GM19351 (cell line): ENCODE measurements around the gene PCBP3.
"Not testable (repeated sequence)": the region's sequence is repeated elsewhere in the genome, so short reads cannot be mapped to it uniquely, and the experiment has no call there.

ENCODE experiments used
- ATAC-seq: cut with Tn5 transposase; IDR thresholded peaks from one replicate; pipeline ENCODE4 v1.9.1; 2021; ENCODE audit warnings: mild to moderate bottlenecking, moderate library complexity; ENCODE audit not compliant: unreplicated experiment

The PCBP3 gene

GRCh38 chr21:45643021-45643980, at the start of gene PCBP3:
Gene PCBP3, plus strand, starts transcription at chr21:45643725. Its CDS starts 206,361 bp downstream, at chr21:45850086.
- peak; percentile 72 for ATAC-seq

GRCh38 chr21:45594721-45595489, 48.6 kb upstream of the PCBP3 start:
- no peak for ATAC-seq

DNA sequence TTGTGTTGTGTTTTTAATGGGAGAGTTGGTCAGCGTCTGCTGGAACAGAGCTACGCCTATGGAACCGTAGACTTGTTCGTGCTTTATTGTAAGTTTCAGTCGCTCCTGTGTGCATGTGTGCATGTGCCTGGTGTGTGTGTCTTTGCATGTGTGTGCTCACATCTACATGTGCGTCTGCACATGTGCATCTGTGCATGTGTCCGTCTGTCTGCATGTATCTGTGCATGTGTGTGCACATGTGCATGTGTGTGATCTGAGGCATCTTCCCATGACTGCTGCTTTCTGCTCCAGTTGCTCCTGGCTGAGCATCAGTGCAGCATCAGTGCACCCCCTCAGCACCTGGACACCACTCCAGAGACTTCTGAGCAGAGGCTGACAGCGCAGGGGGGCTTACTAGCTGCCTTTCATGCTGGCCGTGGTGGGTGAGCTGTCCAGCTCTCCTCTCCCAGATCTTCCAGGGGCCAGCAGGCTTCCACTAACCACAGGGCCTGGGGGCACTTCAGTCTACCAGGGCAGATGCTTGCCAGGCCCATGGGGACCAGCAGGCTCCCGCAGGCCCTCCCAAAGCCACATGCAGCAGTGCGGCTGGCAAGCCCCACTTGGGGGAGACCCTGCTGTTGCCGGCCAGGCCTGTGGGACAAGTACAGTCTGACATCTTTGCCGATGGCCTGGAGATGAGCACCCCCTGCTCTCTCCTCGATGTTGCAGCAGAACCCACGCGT, 47.8 kb upstream of the PCBP3 start:
- no peak for ATAC-seq

- ATAC-seq = no peak
Measured at GRCh38 chr21:45596704-45597318, 46.7 kb upstream of the PCBP3 start.

DNA sequence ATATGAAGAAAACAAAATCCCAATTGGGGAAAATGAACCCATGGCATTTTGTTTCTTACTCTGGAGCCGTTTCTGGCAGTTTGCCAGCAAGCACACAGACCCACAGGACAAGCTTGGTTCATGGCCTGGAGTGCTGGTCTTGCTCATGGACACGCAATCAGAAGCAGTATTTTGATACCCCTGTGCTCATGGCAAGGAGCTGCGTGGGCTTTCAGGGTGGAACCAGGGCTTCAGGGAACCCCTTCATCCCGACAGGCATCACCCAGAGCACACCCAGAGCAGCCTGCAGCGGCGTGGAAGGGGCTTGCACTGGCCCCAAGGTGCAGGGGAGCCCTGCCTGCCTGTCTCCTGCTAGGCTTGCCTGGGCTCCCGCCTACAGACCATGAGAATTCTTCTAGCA, 45.4 kb upstream of the PCBP3 start:
- ATAC-seq = no peak

- ATAC-seq = no peak
Measured at GRCh38 chr21:45598666-45599065, 44.9 kb upstream of the PCBP3 start.

DNA sequence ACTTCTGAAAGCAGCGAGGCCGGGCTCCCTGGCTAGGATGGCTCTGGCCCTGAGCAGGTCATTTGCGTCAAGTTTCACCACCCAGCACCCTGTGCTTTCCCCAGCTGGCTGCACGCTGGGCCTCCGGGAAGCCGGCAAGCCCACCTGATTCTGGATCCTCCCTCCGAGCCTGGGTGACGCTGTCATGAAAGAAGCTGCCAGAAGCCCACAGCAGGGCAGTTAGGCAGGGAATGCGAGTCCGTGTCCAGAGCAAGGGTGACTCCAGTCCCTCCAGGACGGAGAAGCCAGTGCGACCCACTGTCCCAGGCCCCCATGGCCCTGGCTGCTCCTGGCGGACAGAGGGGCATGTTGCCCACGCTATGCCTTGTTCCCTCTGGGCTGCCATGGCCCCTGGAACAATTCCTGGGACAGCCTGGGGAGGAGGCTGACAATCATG, 44.4 kb upstream of the PCBP3 start:
- ATAC-seq = no peak

DNA sequence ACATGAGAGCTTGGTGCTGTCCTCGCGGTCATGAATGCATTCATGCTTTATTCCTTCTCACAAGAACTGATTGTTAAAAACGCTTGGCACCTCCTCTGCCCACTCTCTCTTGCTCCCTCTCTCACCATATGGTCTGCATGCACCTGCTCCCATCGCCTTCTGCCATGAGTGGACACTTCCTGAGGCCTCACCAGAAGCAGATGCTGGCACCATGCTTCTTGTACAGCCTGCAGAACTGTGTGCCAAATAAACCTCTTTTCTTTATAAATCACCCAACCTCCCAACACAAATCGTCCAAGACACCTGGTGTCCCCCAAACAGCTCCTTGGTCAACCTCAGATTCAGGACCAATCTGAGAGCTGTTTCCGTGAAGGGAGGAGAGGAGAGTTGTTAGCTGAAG, 43.3 kb upstream of the PCBP3 start:
- no peak for ATAC-seq

- no peak for ATAC-seq
Measured at GRCh38 chr21:45601551-45601950, 42.0 kb upstream of the PCBP3 start.

DNA sequence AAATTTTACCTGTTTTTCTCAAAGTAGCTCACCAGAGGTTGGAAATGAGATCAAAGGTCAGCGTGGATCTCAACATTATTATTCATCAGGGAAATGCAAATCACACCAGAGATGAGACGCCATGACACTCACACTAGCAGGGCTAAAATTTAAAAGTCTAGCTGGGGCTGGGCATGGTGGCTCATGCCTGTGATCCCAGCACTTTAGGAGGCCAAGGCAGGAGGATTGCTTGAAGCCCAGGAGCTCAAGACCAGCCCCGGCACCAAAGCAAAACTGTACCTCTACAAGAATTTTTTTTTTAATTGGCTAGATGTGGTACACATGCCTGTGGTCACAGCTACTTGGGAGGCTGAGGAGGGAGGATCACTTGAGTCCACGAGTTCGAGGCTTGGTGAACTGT, 41.4 kb upstream of the PCBP3 start:
- ATAC-seq = no peak

DNA sequence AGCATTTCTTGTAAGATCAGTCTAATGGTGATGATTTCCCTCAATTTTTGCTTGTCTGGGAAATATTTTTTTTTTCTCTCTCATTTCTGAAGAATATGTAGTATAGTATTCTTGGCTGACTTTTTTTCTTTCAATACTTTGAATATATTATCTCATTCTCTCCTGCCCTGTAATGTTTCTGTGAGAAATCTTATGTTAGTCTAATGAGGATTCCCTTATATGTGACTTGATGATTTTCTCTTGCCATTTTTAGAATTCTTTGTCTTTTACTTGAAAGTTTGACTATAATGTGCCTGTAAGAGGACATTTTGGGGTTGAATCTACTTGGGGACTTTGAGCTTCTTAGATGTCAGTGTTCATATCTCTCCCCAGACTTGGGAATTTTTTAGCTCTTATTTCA, 40.0 kb upstream of the PCBP3 start:
- ATAC-seq = no peak

DNA sequence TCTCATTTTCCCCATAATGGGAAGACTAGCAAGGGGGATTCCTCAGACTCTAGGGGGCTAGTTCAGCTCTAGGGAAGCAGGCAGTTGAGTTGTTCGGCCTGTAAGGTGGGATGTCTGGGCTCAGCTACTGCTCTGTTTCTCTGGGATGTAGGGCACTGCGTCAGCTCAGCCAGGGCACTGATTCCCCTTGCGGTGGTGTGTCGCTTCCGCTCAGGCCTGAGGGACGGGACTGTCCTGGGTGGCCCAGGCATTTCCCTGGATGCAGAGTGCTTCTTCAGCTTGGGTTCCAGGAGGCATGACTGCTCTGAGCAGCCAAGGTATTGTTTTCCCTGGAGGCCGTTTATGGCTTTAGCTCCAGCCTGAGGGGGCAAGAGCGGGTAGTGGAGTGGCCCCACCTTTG, 38.8 kb upstream of the PCBP3 start:
- ATAC-seq = not testable (repeated sequence)

DNA sequence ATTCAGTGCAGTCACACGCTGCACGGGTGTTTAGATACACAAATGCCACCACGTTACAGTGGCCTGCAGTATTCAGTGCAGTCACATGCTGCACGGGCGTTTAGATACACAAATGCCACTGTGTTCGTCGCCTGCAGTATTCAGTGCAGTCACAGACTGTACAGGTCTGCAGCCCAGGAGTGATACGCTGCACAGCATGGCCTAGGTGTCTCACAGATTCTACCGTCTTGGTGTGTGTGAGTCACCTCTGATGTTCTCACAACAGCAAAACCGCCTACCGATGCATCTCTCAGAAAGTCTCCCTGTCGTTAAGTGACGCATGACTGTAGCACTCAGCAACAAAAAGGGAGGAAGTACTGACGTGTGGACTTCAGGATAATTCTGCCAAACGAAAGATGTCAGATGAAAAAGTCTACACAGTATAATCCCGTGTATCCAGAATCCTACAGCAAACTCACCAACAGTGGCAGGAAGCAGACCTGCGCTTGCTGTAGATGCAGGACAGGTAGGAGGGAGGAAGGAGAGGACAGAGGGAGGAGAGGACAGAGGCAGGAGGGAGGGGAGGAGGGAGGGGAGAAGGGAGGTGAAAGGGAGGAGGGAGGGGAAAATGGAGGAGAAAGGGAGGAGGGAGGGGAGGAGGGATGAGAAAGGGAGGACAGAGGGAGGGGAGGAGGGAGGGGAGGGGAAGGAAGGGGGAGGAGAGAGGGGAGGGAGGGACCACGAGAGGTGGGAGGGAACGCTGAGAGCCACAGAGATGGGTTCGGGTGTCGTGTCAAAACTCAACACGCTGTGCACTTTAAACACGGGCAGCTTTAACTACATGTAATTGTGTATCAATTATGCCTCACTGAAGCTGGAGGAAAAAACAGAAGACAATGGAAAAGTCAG, 36.3 kb upstream of the PCBP3 start:
- no peak for ATAC-seq

- no peak for ATAC-seq
Measured at GRCh38 chr21:45607909-45608295, 35.6 kb upstream of the PCBP3 start.

GRCh38 chr21:45608747-45609470, 34.6 kb upstream of the PCBP3 start:
- not testable (repeated sequence) for ATAC-seq

DNA sequence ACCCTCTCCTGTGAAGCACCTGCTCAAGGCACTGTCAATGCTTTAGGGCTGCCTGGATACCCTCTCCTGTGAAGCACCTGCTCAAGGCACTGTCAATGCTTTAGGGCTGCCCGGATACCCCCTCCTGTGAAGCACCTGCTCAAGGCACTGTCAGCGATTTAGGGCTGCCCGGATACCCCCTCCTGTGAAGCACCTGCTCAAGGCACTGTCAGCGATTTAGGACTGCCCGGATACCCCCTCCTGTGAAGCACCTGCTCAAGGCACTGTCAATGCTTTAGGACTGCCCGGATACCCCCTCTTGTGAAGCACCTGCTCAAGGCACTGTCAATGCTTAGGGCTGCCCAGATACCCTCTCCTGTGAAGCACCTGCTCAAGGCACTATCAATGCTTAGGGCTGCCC, 33.9 kb upstream of the PCBP3 start:
- ATAC-seq = not testable (repeated sequence)

GRCh38 chr21:45611296-45611695, 32.2 kb upstream of the PCBP3 start:
- no peak for ATAC-seq

DNA sequence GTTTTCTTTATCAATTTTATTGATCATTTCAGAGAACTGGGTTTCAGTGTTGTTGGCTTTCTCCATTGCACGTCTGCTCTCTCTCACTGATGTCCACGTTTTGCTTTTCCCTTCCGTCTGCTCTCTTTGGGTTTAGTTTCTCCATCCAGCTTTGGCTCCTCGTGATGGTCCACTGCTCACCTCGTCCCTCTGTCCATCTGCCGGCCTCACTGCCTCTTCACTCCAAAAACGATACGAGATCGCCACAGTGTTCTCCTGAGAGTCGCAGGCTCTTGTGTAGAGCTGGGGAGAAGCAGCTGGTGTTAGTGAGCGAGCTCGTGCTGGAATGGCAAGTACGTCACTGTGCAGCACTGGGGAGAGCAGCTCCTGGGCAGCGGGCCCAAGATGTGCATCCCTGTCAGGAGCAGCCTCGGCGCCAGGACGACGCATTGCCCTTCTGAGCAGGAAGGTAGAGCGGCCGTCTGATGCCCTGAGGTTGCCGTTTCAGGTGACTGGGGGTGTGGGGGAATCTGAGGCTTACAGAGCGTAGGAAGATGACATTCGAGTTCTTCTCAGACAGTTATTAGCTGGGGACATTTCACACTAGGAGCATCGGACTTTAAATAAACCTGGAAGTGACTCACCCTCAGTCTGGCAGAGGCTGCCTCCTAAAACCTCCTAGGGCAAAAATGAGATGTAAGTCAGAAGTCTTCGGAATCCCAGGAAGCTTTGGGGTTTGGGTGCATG, 31.4 kb upstream of the PCBP3 start:
- no peak for ATAC-seq

GRCh38 chr21:45612665-45613019, 30.9 kb upstream of the PCBP3 start:
- not testable (repeated sequence) for ATAC-seq
